GM19468 (cell line): ENCODE results near the gene ELOVL5.

ENCODE experiments used
- ATAC-seq: cut with Tn5 transposase; IDR thresholded peaks from one replicate; pipeline ENCODE4 v1.9.1; 2021; ENCODE audit warnings: mild to moderate bottlenecking, moderate library complexity, moderate number of reproducible peaks; ENCODE audit not compliant: unreplicated experiment; ENCODE audit errors: extremely low read depth

The ELOVL5 gene

DNA sequence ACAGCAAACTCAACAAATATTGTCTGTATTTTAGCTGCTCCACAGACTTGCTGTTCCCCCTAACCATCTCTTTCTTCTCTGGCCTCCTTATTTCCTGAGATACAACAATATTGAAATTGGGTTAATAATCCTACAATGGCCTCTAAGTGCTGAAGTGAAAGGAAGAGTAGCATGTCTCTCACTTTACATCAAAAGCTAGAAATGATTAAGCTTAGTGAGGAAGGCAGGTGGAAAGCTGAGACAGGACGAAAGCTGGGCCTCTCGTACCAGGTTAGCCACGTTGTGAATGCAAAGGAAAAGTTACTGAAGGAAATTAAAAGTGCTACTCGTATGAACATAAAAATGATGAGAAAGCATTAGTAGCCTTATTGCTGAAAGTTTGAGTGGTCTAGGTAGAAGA, 63.8 kb downstream of the ELOVL5 start:
- no peak for ATAC-seq

DNA sequence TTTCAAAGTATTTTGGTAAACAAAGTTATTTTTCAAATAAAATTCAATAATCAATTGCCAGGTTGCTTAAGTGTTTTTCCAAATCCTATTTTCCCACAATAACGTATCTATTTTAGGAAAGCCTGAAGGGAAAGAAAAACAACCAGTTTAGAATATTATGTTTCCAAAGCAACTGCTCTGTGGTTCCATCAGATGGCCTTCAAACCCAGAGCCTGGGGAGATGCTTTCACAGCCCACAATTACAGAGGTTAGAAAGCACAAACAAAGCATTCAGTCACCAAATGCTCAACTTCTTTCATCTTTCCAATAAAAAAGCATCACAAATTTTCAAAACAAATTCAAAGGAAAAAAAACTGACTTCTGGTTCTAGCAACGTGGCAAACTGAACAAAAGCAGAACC, 66.0 kb downstream of the ELOVL5 start:
- no peak for ATAC-seq

DNA sequence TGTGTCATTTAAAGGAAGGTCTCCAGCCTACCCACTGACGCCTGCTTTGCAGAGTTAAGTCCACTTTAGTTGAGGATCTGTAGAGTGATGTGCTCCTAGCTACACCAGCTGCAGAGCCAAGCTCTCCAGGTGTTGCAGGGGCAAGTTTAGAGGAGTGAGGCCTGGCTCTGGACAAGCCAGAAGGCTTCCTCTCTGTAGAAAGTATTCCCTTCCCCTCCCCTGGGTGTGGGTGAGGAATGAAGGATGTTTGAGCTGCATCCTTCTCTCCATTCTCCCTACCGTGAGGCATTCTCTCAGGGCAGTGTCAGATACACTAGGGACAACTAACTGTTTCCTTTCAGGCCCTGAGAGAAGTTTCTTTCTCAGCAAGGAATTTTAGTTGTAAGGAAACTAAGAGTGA, 66.5 kb downstream of the ELOVL5 start:
- no peak for ATAC-seq

DNA sequence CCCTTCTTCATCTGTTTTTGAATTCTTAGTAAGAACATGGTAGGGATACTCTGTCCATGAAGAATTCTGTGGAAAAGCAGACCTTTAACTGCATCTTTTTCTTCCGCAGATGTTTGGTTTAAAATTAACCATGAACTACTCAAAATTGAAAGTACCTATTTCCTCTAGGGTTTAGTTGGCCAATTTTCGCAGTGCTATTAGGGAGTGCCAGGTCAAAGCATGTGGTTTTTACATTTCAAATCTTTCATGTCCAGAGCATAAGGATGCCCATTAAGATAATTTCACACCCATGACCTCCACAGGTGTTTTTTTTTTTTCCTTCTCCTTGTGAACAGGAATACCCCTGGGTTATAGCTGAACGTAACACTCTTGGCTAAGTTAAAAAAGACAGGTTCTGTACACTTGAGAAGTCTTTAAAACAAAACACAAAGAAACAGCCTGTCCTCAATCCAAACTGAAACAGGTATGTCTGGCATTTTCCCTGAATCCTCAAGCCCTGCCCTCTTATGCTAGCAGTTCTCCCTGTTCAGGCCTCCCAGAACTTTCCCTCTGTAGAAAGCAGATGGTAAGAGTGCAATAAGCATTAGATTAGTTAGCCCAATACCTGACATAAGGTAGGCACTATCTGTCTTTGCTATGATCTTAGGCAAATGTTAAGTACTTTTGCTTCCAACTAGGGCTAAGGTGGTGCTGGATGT, 67.1 kb downstream of the ELOVL5 start:
- no peak for ATAC-seq

DNA sequence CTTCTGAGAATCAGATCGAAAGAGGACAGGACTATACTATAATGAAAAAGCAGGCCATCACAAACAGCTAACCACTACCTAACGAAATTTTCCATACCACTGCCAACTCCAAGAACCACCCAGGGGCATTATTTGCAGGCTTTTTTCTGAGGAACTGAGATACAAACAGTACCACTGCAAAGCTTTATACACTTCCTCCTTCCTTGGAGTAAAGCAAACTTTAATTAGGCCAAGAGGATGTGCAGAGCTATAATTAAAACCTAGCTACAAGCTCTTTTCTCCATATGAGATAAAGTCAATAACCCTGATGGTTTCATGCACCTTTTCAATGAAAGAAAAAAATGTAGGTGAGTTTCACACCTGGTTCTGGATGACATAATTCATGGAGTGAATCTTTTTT, 68.5 kb downstream of the ELOVL5 start:
- ATAC-seq: no peak

DNA sequence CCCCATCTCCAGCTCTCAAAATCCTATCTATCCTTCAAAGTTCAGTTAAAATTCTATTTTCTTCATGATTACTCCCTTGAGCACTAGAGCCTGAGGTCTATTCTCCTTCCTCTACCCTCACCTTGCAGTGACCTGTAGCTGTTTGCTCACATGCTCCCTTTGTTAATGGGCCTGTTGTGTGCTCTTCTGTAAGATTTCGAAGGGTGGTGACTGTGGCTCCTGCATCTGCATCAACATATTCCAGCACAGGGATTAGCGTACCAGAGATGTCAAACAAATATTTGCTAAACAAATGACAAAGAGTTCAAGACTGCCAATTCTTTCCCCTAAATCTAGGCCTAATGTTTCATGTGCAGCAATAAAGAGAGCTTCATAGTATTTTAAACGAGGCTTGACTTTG, 69.5 kb downstream of the ELOVL5 start:
- no peak for ATAC-seq

DNA sequence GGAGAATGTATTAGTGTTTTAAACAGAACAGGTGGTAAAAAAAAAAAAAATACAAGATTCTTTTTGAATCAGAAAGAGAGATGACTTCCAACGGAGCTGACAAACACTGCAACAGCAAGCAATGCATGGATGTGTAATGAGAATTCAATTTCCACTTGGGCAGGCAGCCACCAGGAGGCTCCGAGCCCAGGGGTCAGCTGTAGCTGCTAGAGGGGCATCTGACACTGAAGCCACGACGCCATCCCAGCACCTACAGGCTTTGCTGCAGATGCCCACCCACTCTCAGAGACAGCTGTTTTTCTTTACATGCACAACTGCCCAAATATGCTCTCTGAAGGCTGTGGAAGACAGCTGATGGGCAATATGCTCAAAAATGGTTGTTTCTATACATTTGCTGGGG, 75.4 kb downstream of the ELOVL5 start:
- ATAC-seq: no peak

DNA sequence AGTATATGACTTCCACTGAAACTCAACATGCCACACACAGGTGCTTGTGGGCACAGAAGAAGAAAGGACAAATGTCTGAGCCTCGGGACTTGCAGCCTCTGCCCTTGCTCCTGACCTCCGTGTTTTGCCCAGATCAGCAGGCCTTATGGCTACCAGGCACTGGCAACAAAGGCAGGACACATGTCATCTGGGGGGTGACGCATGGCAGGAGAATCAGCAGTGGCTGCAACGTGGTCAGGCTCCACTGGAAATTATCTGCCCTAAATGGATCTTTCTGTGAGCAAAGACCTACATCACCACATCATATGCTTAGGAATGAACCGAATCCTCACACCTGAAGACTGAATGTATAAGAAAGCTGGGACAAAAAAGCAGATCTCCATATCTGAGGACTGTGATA, 78.9 kb downstream of the ELOVL5 start:
- ATAC-seq: no peak

DNA sequence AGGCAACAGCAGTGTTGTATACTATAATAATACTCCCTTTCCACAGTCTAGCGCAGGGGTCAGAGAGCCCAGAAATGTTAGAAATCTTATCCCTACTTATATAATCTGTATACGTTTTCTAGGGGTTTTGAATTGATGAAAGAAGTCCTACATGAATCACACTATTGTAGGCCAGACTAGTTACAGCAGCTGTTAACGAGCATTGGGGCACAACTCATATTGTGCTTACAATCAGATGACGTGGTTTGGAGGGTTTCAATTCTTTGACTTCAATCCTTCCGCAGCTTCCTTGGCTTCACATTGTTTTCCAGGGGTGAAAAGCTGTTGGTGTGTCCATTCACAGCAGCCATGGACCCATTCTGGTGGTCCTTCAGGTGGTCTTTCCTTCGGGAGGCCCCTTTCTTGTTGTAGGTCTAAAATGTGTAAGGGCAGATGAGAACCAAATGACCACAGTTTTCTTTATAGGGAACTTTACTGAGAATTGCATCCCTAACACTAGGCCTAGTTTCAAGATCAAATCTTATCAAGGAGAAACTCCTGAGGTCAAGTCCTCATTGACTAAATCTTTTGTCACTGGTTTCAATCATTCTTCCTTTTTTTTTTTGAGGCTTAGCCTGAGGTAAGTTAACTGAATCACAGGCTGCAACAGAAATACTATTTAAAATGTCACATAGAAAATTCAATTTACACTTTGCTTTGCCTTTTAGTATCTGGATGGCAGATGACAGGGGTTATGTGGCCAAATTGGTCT, 79.7 kb downstream of the ELOVL5 start:
- no peak for ATAC-seq

DNA sequence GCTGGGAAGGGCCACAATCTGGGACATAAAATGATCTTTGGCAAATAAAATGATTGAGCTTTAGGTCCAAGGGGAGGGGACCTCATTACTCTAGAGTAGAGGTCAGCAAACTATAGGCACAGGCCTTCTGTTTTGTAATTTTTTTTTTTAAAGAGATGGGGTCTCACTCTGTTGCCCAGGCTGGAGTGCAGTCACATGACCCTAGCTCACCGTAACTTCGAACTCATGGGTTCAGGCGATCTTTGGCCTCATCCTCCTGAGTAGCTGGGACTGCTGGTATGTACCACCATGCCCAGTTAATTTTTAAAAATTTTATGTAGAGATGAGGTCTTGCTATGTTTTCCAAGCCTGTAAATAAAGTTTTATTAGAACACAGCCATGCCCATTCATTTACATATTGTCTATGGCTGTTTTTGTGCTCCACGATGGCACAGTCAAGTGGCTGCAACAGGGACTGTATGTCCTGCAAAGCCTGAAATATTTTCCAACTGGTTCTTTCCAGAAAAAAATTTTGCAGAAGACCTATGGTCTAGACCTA, 82.1 kb downstream of the ELOVL5 start:
- ATAC-seq: no peak

DNA sequence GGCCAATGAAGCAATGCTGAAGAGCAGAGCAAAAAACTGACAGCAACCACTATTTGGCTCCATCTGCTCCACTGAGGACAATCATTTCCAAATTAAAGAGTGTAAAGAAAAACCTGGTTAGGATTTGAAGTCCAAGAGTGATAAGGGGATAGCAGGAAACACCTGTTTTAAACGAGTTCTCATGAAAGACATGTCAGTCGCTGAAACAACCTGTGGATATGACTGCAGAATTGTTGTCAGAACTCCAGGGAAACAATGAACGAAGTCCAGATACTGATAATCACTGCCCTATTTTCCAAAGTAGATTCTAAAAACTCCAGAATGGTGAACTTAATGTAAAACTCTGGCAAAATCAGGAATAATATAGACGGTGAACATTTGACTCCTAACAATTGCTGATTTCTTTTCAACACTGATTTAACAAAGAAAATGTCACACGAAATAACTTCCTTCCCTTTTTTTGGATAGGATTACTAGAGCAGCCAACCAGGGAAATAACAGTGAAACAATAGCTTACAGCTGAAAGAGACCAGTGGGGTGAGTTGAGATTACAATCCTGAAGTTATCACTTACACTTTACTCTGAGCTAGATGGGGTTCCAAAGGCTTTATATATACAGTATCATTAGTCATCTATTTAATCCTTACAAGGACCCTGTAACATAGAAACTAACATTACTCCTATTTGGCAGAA, 83.7 kb downstream of the ELOVL5 start:
- no peak for ATAC-seq

DNA sequence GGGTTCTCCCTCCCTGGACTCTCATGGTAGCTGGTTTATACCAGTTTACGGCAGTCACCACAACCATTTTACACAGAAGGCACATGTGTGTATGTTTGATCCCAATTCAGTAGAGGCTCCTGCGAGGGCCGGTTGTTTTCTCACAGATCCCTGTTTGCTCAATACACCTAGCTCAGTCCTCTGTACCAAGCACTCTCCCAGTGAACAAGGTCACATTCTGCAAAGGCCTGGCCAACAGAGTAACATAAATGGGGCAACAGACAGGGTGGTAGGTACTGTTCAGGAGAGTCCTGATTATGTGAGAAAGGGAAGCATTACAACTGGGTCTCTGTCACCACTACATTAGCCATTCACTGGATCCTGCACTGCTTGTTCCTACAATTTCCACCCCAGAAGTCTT, 84.4 kb downstream of the ELOVL5 start:
- ATAC-seq: no peak

DNA sequence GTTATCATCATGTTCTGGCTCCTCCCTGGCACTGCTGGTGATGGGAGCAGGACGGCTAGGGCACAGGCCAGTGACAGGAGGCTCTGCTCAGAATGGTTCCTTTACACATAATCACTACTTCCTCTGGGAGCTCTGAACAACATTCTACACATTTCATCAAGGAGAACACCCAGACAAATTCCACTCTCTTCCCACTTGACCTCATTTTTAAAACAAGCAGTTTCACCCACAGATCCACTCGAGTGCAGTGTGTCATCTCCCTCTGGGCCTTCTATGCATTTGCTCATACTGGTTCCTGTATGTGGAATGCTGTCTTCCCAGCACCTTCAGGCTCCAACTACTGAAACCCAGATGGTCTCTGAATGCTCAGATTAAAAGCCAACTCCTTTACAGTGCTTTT, 84.8 kb downstream of the ELOVL5 start:
- ATAC-seq: no peak

DNA sequence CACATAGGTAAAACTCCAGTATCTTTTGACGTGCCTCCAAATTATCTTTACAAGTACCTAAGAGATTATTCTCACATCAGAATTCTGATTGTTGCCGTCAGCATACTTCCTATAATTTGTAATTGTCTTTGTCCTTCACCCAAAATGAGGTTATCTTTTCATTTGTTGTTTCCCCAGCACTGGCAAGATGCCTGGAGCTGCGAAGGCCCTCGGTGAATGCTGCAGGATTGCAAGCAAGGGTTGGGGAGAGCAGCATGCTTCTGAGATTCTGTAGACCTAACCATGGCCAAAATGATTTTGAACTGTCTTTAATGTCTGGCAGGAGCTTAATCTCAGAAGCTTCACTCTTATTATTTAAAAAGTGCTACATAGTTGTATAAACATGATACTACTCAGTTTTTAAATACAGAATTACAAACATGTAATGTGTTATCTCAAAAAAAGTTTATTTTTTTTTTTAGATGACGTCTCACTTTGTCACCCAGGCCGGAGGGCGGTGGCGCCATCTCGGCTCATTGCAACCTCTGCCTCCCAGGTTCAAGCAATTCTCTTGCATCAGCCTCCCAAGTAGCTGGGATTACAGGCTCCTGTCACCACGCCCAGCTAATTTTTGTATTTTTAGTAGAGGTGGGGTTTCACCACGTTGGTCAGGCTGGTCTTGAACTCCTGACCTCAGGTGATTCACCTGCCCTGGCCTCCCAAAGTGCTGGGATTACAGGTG, 88.7 kb downstream of the ELOVL5 start:
- ATAC-seq: no peak

DNA sequence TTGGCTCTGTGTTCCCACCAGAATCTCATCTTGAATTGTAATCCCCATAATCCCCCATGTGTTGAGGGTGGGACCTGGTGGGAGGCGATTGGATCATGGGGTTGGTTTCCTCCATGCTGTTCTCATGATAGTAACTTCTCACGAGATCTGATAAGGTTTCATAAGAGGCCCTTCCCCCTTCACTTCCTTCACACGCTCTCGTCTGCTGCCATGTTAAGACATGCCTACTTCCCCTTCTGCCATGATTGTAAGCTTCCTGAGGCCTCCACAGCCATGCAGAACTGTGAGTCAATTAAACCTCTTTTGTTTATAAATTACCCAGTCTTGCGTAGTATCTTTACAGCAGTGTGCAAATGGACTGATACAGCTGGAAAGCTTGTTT, 90.0 kb downstream of the ELOVL5 start:
- no peak for ATAC-seq

DNA sequence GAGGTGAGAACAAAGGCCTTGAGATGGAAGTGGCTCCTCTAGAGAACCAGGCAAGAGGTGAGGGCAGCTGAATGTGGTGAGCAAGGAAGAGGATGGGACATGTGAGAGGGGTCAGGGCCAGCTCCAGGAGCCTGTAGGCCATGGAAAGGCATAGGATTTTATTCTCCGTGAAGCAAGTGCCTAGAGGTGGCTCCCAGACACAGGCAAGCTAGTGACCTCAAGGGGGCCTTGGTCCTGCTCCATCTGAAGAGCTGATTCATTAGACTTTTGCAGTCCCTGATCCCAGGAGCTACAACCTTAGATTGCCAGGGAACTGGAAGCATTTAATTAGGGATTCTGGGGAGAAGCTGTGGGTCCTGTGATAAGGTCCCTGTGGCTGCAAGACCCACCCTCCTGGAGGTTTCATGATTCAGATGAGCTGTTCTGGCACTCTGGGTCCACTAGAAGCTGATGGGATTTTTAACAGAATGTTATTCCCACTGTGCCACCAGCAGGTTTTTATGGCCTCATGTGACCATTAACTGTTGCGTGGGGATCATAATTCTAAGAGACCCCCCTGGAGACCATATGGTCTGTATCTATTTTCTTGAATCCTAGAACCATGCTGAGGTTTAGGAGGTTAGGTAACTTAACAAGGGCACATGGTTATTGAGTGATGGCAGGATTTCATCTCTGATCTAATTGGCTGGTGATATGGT, 90.5 kb downstream of the ELOVL5 start:
- no peak for ATAC-seq

DNA sequence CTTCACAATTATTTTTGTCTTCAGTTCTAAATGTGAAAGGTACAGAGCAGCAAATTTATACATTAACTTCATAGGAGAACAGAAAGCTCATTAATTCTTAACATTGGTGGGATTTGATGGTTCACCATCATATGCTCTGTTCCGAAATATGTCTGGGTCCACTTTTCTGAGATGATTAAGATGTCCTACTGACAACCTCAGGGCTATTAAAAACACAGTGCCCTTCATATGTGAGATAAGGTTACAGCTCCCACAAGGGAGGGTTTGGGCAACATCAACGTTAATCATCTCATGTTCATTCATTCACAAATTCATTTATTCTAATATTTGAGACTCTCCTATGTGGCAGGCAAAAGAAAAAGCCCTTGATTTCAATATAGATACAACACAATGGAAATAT, 91.2 kb downstream of the ELOVL5 start:
- no peak for ATAC-seq

DNA sequence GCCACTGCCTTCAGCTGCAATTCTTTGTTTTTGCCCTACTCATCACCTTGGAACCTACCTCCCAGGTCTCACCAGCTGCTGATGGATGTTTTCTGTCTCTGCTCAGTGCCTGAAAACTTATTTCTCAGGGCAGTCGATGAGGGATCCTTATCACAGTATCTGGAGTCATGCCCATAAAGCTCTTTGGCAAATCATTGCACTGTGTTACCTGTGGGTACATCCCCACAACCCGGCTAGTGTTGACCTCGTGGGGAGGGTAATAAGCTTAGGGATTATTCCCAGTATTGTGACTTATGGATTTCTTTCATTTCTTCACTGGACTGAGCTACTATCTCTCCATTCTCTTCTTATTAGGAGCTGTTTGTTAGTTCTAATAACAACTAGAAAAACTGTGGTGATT, 91.7 kb downstream of the ELOVL5 start:
- ATAC-seq: no peak

DNA sequence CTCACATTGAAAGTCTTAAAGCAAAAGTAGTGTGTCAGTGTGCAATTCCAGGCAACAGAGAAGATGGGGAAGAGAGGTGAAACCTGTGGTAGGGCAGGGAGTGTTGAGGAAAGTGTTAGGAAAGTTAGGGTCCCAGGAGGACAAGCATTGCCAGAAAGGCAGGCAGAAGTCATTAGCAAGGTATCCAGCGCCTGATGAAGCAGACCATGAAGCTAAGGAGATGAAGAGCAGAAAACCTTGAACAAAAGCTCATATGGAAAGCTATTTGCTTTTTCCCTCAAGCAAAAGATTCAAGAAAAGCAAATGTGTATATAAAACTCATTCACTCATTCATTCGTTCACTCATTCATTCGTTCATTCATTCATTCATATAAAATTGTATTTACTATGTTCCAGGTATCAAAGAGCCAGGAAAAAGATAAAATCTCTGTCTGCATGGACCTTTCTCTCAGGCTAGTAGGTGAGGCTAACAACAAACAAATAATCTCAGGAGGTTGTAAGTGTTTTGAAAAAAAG, 96.5 kb downstream of the ELOVL5 start:
- ATAC-seq: no peak
